SK-MEL-5 (cell line): ENCODE results near the gene CCDC124. TPM values are rescaled to one million over a fixed set of nuclear protein-coding genes. Genes with fewer than 3 reads are reported as not detected.

Source experiments
- DNase-seq: peaks from one replicate; pipeline ENCODE4 v3.0.0-alpha.2; 2016; ENCODE audit warnings: low read depth, low spot score
- in situ Hi-C: cut with HindIII; loops from 2 replicates; pipeline ENCODE4 v1.10.0; 2016; ENCODE audit warnings: low sequenced_read_pairs, high pct_unique_total_duplicates, low pct_unique_long_range_greater_than_20kb
- total RNA-seq: library from RNA; depleted of rRNA; stranded (reverse); fragments of >200 nt; shearing (Covaris generic); gene quantifications from 2 replicates; pipeline ENCODE4 v1.2.3, GENCODE V29; 2014

Gene CCDC124
- total RNA-seq, 1 experiment from 2014 or later: 21.4 TPM

DNA sequence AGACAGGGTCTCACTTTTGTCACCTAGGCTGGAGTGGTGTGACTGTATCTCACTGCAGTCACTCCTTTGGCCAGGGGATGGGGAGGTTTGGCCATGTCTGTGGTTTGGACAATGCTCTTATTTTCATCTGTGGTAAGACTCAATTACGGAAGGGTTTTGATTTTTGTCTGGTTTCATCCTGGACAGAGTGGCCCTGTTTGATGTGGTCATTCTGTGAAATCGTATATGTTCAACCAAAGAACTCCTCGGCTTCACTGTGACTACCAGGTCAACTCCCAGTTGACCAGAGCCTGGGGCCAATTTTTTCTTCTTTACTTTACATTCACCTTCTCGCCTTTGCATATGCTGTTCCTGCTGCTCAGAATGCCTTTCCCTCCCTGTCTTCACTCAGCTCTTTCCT, 6.8 kb upstream of the CCDC124 start:
- in situ Hi-C loops: no loop called here
- DNase-seq: no peak

DNA sequence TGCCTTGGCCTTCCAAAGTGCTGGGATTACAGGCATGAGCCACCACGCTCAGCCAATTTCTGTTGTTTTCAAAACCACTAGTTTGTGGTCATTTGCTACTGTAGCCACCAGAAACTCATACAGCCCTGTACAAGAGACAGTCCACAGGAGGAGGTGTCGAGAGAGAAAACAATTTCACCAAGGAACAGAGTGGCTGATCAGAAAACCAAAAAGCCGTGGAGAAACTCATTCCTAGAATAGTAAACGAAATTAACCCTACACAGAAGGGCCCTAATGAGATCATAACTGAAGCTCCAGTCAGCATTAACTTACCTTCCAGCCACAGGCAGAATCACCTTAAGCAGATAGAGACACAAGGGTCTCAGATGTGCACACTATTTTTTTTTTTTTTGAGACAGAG, 3.8 kb upstream of the CCDC124 start:
- no peak for DNase-seq
- in situ Hi-C loops: no loop called here

DNA sequence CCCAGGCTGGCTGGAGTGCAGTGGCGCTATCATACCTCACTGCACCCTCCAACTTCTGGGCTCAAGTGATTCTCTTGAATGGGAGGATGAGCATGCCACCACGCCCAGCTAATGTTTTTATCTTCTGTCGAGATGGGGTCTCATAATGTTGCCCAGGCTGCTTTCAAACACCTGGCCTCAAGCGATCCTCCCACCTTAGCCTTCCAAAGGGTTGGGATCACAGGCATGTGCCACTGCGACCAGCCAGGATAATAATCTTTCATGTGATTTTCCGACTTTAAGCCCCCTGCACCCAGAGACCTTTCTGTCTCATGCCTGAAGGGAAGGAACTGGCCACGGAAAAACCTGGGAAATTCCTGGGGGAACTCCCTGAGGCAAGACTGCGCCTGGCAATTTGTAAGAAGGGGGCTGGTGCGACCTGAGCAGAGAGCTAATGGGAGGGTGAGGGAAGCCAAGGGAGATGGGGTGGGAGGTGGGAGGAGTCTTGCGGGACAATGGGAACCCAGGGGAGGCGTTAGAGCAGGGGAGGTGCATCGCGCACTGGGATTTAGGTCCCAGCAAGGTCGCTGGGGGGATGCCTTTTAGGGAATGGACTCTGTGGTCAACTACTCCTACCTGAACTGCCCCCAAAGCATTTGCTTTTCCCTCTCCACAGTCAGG, 1.2 kb upstream of the CCDC124 start:
- in situ Hi-C loops: no loop called here
- DNase-seq: no peak

DNA sequence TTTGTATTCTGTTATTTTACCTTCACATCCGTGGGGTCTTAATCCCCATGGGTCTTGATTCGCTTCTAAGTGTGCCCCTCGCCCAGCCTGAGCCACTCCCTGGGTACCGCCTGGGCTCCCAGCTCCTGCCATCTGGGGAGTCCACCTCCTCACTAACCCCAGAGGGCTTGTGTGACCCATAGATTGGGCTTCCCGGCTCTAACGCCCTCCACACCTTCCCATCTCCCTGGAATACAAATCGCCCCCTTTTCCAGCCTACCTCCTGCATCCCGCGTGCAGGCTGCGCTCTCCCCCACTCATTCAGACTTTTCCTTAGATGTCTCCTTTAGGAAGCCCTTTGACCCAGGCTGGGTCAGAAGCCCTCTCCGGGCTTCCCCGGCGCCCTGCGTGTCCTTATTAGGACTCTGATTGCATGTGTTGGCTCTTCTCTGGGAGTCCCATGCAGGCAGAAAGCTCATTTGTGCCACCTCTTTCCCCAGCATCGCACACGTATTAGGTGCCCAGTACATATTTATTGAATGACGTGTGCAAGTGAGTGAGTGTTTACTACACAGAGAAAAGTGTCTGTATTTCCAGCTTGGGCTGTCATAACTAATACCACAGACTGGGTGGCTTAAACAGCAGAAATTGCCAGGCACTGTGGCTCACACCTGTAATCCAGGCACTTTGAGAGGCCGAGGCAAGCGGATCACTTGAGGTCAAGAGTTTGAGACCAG, 757 bp downstream of the CCDC124 start:
- DNase-seq: no peak
- in situ Hi-C loops: no loop called here

DNA sequence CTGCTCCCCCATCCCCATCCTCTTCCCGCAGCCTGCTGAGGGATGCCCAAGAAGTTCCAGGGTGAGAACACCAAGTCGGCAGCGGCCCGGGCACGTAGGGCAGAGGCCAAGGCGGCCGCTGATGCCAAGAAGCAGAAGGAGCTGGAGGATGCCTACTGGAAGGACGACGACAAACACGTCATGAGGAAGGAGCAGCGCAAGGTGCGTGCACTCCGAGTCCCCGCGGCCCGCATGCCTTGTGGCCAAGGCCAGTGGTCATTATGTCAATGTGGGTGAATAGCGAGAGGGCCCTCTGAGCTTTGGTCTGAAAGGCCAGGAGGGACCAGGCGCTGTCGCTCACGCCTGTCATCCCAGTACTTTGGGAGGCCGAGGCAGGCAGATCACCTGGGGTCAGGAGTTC, 3.6 kb downstream of the CCDC124 start:
- DNase-seq: no peak
- in situ Hi-C loops: no loop called here

DNA sequence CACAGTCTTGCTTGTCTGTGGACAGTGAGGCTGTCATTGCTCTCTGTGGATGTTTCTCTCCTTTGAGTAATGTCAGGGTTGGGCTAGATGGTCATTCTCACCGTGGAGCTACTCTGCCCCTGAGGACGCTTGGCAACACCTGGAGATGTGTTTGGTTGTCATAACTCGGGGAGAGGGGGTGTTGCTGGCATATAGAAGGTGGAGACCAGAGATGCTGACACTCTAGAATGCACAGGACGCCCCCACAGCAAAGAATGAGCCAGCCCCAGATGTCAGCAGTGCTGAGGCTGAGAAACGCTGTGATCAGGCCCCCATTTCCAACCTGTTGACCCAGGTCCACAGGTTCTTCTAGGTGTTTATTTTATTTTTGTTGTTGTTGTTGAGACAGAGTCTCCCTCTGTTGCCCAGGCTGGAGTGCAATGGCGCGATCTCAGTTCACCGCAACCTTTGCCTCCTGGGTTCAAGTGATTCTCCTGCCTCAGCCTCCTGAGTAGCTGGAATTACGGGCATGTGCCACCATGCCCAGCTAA, 4.6 kb downstream of the CCDC124 start:
- in situ Hi-C loops: no loop called here
- DNase-seq: no peak

DNA sequence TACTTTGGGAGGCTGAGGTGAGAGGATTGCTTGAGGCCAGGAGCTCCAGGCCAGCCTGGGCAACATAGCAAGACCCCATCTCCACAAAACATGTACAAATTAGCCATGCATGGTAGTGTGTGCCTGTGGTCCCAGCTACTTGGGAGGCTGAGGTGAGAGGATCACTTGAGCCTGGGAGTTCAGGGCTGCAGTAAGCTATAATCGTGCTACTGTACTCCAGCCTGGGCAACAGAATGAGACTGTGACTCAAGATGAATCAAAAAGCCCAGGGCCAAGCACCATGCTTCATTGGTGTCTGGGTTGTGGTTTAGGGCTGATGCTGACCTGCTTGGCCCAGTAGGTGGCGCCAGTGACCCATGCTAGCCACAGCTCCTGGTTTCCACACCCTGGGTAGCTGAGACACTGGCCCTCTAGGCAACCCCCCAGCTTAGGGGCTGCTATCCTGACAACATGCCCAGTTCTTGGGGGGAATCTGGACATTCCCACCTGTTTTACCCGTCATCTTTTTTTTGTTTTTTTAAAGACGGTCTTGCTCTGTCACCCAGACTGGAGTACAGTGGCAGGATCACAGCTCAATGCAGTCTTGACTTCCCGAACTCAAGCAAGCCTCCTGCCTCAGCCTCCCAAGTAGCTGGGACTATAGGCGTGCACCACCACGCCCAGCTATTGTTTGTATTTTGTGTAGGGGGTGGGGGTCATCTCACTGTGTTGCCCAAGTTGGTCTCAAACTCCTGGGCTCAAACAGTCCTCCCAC, 5.5 kb downstream of the CCDC124 start:
- in situ Hi-C loops: no loop called here
- peak; percentile 82 for DNase-seq

DNA sequence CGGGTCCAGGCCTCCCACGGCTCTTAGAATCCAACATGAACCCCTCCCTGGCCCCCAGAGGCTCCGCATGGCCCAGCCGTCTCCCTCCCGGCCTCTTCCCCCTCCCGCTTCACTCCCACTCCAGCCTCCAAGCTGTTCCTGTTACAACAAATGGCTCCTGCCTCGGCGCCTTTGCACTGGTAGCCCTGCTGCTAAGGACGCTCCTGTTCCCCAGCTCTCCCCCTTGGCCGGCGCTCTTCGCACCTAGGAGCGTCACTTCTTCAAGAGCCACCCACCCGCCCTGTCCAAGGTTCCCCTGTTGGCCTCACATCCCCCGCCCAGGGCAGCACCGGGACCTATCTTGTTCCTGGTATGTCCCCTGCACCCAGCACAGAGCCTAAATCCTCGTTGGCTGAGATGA, 9.4 kb downstream of the CCDC124 start:
- in situ Hi-C loops: no loop called here
- no peak for DNase-seq

DNA sequence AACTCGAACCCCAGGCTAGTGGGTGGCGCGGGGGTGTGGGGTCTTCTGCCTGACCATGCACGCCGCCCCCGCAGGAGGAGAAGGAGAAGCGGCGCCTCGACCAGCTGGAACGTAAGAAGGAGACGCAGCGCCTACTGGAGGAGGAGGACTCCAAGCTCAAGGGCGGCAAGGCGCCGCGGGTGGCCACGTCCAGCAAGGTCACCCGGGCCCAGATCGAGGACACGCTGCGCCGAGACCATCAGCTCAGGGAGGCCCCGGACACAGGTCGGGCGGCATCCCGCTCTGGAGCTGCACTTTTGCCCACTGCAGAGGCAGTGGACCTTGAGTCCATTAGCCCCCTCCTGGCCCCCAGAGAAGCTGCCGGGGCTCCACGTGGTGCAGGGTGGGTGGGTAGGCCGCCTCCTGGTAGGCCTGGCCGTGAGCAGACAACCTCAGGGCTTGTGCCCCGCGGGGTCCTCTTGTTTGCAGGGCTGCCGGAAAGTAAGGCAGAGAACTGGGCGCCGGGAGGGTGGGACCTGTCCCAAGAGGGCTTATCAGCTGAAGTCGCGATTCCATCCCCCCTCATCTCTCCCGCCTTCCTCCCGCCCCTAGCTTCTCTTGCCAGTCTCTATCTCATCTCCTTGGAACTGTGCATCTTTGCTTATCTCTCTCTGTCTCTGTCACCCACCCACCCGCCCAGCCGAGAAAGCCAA, 9.9 kb downstream of the CCDC124 start:
- in situ Hi-C loops: no loop called here
- no peak for DNase-seq

DNA sequence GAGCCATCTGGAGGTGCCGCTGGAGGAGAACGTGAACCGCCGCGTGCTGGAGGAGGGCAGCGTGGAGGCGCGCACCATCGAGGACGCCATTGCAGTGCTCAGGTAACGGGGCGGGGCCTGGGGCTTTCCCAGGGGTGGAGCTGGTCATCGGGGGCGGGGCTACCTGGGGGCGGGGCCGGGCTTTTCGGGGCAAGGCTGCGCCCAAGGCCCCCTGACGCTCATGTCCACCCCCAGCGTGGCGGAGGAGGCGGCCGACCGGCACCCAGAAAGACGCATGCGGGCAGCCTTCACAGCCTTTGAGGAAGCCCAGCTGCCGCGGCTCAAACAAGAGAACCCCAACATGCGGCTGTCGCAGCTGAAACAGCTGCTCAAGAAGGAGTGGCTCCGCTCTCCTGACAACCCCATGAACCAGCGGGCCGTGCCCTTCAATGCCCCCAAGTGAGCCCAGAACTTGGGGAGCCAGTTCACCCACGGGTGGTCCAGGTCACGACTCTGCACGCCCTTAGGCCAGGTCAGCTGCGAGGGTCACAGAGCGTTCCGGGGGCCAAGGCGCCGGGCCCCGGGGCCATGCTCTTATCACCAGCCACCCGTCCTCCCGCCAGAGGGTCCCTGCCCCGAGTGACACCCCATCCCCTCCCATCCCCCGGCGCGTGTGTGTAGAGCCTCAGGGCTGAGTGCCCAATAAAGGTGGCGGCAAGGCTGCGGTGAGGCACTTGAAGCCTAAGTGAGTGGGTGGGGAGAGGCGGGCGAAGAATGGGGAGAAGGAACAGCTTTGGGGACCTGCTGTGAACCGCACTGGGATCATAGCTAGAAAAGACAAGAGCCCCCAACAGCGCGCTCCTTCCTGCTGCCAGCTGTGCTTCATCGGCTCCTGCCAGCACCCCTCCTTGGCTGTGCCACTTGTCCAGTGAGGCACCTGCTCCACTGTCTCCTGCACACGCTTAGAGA, 10.7 kb downstream of the CCDC124 start:
- in situ Hi-C loops: no loop called here

DNA sequence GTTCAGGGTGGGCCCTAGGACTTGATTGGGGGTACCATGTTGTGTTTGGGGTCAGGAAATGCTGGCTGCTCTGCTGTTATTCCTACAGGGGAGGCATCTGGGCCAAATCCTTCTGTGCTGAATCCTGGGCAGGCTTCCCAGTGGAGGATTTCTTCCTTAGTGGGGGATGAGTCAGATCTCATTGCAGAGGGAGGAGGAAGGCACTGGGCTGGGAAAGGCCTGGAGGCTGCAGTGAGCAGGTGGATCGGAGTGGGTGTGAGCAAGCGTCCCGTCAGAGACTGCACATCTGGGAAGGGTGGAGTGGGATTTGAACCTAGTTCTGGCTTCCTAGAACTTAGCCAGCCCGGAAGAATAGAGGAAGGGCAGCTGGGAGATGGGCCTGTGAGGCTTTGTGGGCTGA, 11.5 kb downstream of the CCDC124 start:
- DNase-seq: no peak
- in situ Hi-C loops: no loop called here

More for the DNA sequence above, 10.7 kb downstream of the CCDC124 start:
- DNase-seq: no peak

DNA sequence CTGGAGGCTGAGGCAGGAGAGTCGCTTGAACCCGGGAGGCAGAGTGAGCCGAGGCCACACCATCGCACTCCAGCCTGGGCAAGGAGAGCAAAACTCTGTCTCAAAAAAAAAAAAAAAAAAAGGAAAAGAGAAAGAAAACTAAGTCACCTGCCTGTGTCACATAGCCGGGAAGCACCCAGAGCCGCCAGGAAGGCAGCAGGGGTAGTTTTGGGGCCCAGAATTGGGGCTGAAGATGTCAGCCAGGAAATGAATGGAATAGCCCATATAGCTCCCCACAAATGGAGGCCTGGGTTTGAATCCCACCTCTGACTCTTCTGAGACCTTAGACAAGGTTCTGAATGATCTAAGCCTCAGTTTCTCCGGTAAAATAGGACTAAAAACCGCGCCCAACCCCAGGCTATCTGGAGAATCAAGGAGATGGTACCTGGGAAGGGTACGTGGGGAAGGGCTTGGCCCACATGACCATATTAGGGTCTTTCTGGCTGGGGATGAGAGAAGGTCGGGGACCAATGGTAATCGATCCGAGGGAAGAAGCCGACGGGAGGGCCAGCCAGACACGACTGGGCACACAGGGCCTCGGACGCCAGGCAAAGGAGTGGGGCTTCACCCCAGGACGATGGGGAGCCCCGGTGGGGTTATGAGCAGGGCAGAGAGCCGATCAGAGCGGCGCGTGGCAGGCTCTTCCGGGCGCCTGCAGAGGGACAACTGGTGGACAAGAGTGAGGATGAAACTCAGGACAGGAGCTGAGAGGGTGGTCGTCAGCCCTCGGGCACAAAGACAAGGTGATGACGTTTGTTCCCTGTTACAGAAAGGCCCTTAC, 14.4 kb downstream of the CCDC124 start:
- peak; percentile 21 for DNase-seq
- in situ Hi-C loops: no loop called here

DNA sequence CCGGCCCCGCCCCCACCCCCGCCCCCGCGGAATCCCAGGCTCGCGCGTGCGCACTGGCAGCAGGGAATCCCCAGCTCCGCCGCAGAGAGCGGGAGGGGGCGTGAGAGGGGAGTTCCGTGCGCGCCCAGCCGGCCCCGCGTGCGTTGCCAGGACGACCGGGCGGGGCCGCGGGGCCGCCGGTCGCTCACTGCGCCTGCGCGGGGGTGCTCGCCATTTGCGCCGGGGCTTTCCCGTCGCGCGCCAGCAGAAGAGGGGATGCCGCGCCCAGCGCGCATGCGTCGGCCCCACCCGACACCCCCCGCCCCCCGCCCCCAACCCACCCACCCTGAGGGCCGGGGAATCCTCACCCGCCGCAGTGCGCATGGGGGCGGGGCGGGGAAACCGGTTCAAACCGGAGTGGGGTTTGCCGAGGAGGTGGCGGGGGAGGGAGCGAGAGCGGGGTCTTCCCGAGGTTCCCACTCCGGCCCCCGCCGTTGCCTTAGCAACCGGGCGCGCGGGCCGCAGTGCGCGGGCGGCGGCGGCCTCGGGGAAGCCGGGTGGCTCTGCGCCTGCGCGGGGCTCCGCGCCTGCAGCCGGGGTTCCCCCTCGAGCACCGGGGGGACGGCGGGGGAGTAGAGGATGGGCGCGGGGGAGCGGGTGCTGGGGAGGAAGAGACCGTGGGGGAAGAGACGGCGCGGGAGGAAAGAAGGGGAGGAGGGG, 15.1 kb downstream of the CCDC124 start:
- in situ Hi-C loops: no loop called here
- peak; percentile 89 for DNase-seq

DNA sequence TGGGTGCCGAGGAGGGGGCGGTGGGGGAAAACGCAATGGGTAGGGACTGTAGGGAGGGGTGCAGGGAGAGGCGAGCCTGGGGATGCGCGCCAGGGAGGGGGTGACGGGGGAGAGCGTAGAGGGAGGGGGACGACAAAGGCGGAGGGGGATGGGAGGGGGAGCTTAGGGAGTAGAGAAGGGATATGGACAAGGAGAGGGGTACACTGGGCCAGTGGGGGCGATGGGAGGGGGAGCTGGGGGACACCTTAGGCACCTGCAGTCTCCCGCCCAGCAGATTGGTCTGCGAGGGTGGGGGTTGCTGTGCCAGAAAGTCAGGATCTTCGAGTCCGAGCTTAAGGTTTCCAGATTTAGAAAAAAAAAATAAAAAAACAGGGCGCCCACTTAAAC, 15.7 kb downstream of the CCDC124 start:
- no peak for DNase-seq
- in situ Hi-C loops: no loop called here

DNA sequence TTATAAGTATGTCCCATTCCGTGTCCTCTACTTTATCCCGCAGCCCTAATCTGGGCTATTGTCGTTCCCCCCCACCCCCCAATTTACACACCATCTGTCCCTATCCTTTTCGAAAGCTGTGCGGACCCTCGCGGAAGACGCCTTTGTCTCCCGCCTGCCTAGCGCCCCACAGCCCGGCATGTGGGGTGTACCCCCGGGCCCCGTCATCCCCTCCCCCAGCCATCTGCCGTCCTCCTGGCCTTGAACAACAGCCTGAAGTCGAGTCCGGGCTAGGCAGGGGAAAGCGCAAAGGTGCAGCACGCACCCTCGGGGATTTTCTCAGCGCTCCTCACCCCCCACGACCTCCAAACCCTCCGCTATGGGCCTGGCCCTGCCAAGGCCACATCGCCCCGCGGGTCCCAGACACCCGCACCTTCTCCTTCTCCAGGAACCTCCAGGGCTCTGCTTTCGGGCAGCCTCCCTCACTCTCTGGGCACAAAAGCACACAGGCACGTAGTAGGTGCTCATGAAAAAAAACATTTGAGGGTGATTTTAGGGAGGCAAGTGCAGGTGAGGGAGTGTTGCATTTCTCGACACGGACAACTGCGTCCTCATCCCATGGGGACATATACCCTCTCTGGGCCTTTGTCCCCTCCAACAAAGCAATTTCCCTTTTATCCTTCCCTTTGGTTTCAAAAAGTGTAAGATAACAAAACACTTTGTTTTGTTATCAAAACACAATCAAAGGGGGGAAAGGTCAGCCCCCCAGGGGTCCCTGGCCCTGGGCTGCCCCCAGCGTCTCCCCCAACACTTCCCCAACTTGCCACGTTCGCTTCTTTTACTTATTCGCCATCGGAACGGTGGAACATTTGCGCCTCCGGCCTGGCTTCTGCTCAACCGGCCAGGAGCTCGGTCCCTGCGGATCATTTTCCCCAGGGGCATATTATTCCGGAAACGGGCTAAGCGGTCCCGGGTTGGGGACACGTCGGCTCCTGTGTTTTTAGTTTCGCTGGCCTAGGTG, 16.4 kb downstream of the CCDC124 start:
- DNase-seq: no peak
- in situ Hi-C loops: no loop called here
